CMK (cell line): Measurements from ENCODE around the gene ABI1.

Source experiments
- DNase-seq: peaks from one replicate; pipeline ENCODE4 v3.0.0-alpha.2; 2010; ENCODE audit warnings: low read depth

ABI1 gene

DNA sequence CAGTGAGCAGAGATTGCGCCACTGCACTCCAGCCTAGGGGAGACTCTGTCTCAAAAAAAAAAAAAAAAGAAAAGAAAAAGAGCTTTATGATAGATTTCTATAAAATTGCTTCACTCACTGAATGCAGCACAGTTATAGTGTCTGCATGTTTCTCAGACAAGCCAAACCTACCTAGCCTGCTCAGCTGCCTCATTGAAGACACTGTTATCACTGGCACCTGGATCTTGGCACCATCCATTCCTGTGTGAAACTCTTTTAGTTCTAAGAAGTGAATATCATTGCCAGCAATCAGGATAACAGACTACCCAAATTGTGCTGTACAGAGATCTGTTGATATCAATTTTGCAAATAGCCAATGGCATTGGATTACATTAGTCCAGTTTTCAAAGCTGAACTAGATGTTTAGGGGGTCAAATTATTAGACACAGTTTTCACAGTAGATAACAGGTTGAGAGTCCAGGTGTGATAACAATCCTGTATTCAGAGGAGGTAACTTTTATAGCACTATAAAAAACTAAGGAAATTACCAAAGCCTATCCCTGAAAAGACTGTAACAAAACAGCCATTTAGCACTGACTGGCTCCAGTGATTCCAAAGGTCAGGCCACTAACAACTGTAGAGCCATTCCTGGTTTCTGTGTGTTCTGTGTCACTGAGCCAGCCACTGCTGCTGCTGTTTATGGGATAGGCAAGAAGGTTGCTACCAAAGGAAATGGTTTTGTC lies 146.2 kb downstream of the ABI1 start:
- DNase-seq = no peak

DNA sequence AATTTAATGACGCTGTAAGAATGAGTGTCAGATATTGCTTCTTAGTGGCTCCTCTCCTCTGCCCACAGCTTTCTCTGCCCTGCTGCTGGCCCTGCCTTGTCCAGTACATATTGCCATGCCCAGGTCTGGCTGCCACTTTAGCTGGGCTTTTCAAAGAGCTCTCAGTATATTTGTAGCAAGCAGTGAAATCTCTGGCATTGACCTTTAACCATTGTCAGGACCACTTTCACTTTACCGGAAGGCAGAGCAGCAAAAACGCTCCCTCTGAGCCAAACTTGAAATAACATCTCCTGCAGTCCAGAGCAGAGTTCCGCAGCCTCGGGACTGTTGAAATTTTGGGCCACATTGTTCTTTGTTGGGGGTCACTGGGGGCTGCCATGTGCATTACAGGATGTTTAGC lies 149.4 kb downstream of the ABI1 start:
- DNase-seq = no peak

- DNase-seq = no peak
Measured at GRCh38 chr10:26706936-26707335, 153.8 kb downstream of the ABI1 start.

DNA sequence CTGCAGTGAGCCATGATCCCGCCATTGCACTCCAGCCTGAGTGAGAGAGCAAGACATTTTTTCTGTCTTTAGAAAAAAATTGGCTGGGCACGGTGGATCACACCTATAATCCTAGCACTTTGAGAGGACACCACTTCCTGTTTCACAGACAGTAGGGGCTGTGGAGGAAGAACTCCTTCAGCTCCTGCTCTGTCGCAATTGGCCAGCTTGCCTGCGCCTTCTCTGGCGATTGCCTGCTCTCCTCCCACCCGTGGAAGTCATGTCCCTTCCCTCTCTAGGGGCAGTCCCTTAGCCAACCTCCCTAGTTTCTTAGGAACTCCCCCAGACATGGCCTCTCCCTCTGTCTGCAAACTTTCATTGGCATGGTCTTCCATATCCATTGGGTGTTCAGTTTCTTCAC lies 154.6 kb downstream of the ABI1 start:
- DNase-seq = no peak

DNA sequence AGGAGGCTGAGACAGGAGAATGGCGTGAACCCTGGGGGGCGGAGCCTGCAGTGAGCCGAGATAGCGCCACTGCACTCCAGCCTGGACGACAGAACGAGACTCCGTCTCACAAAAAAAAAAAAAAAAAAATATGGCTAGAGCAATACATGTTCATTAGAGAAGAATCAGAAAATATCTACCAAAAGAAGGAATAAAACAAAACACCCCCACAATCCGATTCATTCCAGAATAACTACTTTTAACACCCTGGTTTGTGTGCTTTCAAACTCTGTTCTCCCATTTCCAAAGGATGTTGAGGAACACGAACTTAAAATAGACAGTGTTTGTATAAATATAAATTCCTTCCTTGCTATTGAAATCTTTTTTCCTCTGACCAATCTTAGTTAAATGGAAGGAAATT lies 156.8 kb downstream of the ABI1 start:
- DNase-seq = no peak

DNA sequence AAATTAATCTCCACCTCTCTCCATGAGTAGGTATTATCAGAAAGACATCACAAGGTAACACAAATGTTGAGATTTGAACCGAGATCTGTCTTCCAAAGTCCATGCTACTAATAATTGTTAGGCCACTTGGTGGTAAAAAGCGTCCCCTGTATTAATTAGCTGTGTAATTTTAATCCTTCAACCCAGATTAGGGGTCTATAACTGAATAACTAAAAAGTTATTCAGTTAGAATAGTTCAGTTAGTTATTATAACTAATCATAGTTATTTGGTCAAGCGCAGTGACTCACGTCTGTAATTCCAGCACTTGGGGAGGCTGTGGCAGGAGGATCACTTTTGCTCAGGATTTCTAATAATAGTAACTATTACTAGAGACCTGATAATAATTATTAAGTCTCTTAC lies 157.7 kb downstream of the ABI1 start:
- DNase-seq = no peak

DNA sequence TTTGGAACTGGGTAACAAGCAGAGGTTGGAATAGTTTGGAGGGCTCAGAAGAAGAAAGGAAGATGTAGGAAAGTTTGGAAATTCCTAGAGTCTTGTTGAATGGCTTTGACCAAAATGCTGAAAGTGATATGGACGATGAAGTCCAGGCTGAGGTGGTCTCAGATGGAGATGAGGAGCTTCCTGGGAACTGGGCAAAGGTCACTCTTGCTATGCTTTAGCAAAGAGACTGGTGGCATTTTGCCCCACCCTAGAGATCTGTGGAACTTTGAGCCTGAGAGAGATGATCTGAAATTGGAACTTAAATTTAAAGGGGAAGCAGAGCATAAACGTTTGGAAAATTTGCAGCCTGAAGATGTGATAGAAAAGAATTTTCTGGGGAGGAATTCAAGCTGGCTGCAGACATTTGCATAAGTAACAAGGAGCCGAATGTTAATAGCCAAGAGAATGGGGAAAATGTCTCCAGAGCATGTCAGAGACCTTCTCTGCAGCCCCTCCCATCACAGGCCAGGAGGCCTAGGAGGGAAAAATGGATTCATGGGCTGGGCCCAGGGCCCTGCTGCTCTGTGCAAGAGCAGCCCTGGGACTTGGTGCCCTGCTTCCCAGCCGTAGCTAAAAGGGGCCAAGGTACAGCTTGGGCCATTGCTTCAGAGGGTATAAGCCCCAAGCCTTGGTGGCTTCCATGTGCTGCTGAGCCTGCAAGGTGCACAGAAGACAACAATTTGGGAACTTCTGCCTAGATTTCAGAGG lies 159.7 kb downstream of the ABI1 start:
- no peak for DNase-seq

- no peak for DNase-seq
Measured at GRCh38 chr10:26699631-26700030, 161.1 kb downstream of the ABI1 start.

GRCh38 chr10:26698909-26699308 lies 161.8 kb downstream of the ABI1 start:
- no peak for DNase-seq

GRCh38 chr10:26697922-26698608 lies 162.7 kb downstream of the ABI1 start:
- DNase-seq = no peak

DNA sequence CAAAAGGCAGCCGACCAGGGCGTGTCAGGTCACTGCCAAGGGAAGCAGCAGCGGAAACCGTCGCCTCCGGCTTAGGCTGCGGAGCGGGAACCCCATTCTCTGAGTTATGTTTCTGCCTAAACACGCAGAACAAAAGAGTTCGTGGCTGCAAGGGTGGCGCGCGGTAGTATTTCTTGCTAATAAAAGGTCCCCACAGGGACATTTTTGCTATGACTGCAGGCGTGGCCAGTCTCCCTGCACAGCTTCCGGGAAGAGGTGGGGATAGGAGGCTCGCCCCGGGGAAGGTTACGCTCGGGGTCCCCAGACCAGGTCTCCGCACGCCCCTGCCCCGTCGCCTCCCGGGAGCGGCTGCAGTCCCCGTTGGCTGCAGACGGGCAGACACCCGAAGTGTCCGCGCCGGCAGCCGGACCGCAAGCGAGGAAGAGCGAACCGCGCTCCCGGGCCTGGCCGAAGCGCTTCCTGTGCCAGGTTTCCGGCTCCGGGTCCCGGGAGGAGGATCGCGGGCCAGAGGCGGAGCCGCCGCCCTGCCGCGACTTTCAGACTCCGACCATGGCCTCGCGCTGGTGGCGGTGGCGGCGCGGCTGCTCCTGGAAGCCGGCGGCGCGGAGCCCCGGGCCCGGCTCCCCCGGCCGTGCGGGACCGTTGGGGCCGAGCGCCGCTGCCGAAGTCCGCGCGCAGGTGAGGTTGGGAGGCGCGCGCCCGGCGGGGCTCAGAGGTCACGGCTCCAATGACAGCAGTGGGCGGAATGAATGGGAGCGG lies 163.4 kb downstream of the ABI1 start, which contains the start of gene PDSS1:
TSS of gene PDSS1 (plus strand) at position 539 of the 759 bp plus-strand sequence. CDS start at position 550, 11 bp downstream.
- DNase-seq = peak; percentile 27

- no peak for DNase-seq
Measured at GRCh38 chr10:26696786-26697162, 164.0 kb downstream of the ABI1 start.
